Activated T-helper 1 cell treated with anti-CD3 and anti-CD28 coated beads, Interleukin-2, amount 50 U/mL, for 16 hours (primary cell): ENCODE results near the gene TCFL5.
A peak's percentile ranks its signal among the peaks of the same experiment; 100 is the strongest.
"Not testable (repeated sequence)": the region's sequence is repeated elsewhere in the genome, so short reads cannot be mapped to it uniquely, and the experiment has no call there.

Experiments used
- DNase-seq, 2 donors: peaks; one replicate each; pipeline ENCODE4 v3.0.0-alpha.2; 2020; ENCODE audit warnings: low read depth in 1 of 2, low spot score in 1 of 2

Gene TCFL5

GRCh38 chr20:62880935-62881661, 19.5 kb upstream of the TCFL5 start:
- no peak for DNase-seq

- no peak for DNase-seq
Observed at GRCh38 chr20:62880147-62880934, 18.7 kb upstream of the TCFL5 start.

- no peak for DNase-seq
Observed at GRCh38 chr20:62879275-62880146, 17.9 kb upstream of the TCFL5 start.

GRCh38 chr20:62878244-62879038, 16.8 kb upstream of the TCFL5 start:
- no peak for DNase-seq

GRCh38 chr20:62876902-62877816, 15.5 kb upstream of the TCFL5 start:
- DNase-seq, result no peak

- DNase-seq, result no peak
Observed at GRCh38 chr20:62876501-62876901, 14.9 kb upstream of the TCFL5 start.

GRCh38 chr20:62875419-62876361, 14.1 kb upstream of the TCFL5 start:
- DNase-seq, result no peak

- DNase-seq, result no peak
Observed at GRCh38 chr20:62874964-62875344, 13.3 kb upstream of the TCFL5 start.

- not testable (repeated sequence) for DNase-seq
Observed at GRCh38 chr20:62873681-62874031, 12.0 kb upstream of the TCFL5 start.

GRCh38 chr20:62873280-62873679, 11.7 kb upstream of the TCFL5 start:
- DNase-seq, result no peak

GRCh38 chr20:62872862-62873261, 11.2 kb upstream of the TCFL5 start:
- DNase-seq, result no peak

- no peak for DNase-seq
Observed at GRCh38 chr20:62872184-62872847, 10.7 kb upstream of the TCFL5 start.

GRCh38 chr20:62864207-62864606, 2.6 kb upstream of the TCFL5 start:
- DNase-seq, result no peak

- peak in 1 of 2 donors; percentile 27 for DNase-seq
Observed at GRCh38 chr20:62860924-62861691, 514 bp downstream of the TCFL5 start.

GRCh38 chr20:62860391-62860923, 1.2 kb downstream of the TCFL5 start:
- no peak for DNase-seq

- no peak for DNase-seq
Observed at GRCh38 chr20:62859721-62860120, 1.9 kb downstream of the TCFL5 start.
